HepG2 (cell line): ENCODE measurements around the gene INTS4. TPM values are rescaled to one million over a fixed set of nuclear protein-coding genes. Genes with fewer than 3 reads are reported as not detected.

Source experiments
- ATAC-seq: fragments of 200-7000 bp; cut with Tn5 transposase; 3 replicates; pipeline ENCODE4 v1.9.1; 2020; ENCODE audit warnings: mild to moderate bottlenecking, moderate library complexity
- BruUV-seq: library from RNA; stranded (reverse); fragments of 400-500 nt; replicated peaks from 2 replicates; lab custom pipeline; 2021; lab: Mats Ljungman, UMichigan
- CTCF ChIA-PET: fragments of 300-600 bp; formaldehyde crosslinking; extraction: SDS; loops from one replicate; lab custom pipeline; 2021; ENCODE audit warnings: low total read pairs, inconsistent platforms, low intra/inter-chr PET ratio; lab: Yijun Ruan, JAX
- POLR2A ChIA-PET: fragments of 350-600 bp; sonication (Branson Sonifier 250); formaldehyde crosslinking; loops from one replicate; lab custom pipeline; 2020; ENCODE audit warnings: antibody characterized with exemption, inconsistent platforms; lab: Yijun Ruan, JAX
- DNase-seq: peaks from one replicate; pipeline ENCODE4 v3.0.0-alpha.2; 2015; ENCODE audit warnings: low spot score
- FAIRE-seq: peaks from 3 replicates; lab custom pipeline; 2011; peaks lifted over from hg19 to GRCh38; lab: Jason Lieb, UNC
- H2AFZ ChIP-seq: one replicate; pipeline ENCODE4 v1.6.1; 2011; ENCODE audit warnings: low read length, inconsistent platforms
- H3K27ac ChIP-seq: fragments of 300-600 bp; 3 replicates; pipeline ENCODE4 v1.8.0; 2011; ENCODE audit warnings: mixed run types, mild to moderate bottlenecking, mixed read lengths, low read length, inconsistent platforms; ENCODE audit not compliant: insufficient read depth; ENCODE audit errors: extremely low read length
- H3K27me3 ChIP-seq, 2 experiments: fragments of 200-600 bp in 1 of 2; 2 replicates in 1 of 2; 3 replicates in 1 of 2; pipeline versions ENCODE4 v1.6.0 to v1.8.0; 2011; ENCODE audit warnings: low read length in 2 of 2, mild to moderate bottlenecking in 2 of 2, moderate library complexity in 2 of 2, inconsistent platforms in 1 of 2; ENCODE audit not compliant: insufficient read depth in 2 of 2, control insufficient read depth in 1 of 2
- H3K36me3 ChIP-seq, 2 experiments: fragments of 200-600 bp in 1 of 2; replicated peaks in 1 of 2; 2 replicates in 1 of 2; 3 replicates in 1 of 2; pipeline versions ENCODE4 v1.5.1 to v1.8.0; 2011; ENCODE audit warnings: low read length in 2 of 2, inconsistent platforms in 1 of 2; ENCODE audit not compliant: insufficient read depth in 2 of 2, control insufficient read depth in 1 of 2
- H3K4me1 ChIP-seq: 2 replicates; pipeline ENCODE4 v1.5.1; 2012; ENCODE audit warnings: low read length, inconsistent platforms; ENCODE audit not compliant: insufficient read depth
- H3K4me2 ChIP-seq: 2 replicates; pipeline ENCODE4 v1.6.0; 2011; ENCODE audit warnings: low read depth, low read length, inconsistent platforms
- H3K4me3 ChIP-seq, 3 experiments: fragments of 200-600 bp in 1 of 3; sonication (generic), shearing (Covaris generic) in 1 of 3; replicated peaks in 1 of 3; 2 replicates each; pipeline ENCODE4 v1.5.1; 2011 to 2016; ENCODE audit warnings: low read length in 3 of 3, inconsistent platforms in 2 of 3, low read depth in 2 of 3, mild to moderate bottlenecking in 2 of 3, control low read depth in 1 of 3, mixed read lengths in 1 of 3; ENCODE audit not compliant: insufficient read depth in 1 of 3
- H3K79me2 ChIP-seq: one replicate; pipeline ENCODE4 v1.6.1; 2011; ENCODE audit warnings: low read length, inconsistent platforms; ENCODE audit not compliant: insufficient read depth
- H3K9ac ChIP-seq: 2 replicates; pipeline ENCODE4 v1.6.0; 2011; ENCODE audit warnings: mild to moderate bottlenecking, low read depth, low read length, inconsistent platforms; ENCODE audit not compliant: insufficient read depth
- H3K9me3 ChIP-seq: 2 replicates; pipeline ENCODE4 v1.5.1; 2012; ENCODE audit warnings: mild to moderate bottlenecking, low read length
- H4K20me1 ChIP-seq: 2 replicates; pipeline ENCODE4 v1.6.0; 2011; ENCODE audit warnings: inconsistent platforms, mild to moderate bottlenecking, low read length, moderate library complexity; ENCODE audit not compliant: insufficient read depth
- AKAP8 ChIP-seq: sonication (generic); formaldehyde crosslinking; IDR thresholded peaks from 2 replicates; pipeline ENCODE4 v1.5.1; 2020; ENCODE audit warnings: mild to moderate bottlenecking, missing genetic modification reagents
- BORCS8-MEF2B ChIP-seq: sonication (generic); formaldehyde crosslinking; IDR thresholded peaks from 2 replicates; pipeline ENCODE4 v1.8.0; 2022; ENCODE audit warnings: mild to moderate bottlenecking, missing genetic modification reagents
- CBX2 ChIP-seq, 2 experiments: fragments of 200-600 bp in 1 of 2; sonication (generic); formaldehyde crosslinking in 1 of 2; IDR thresholded peaks; 2 replicates each; pipeline versions ENCODE4 v1.7.0 to v1.8.1; 2018 to 2022; ENCODE audit warnings: low read depth in 2 of 2, low read length in 1 of 2, mild to moderate bottlenecking in 1 of 2, missing genetic modification reagents in 1 of 2
- MAF1 ChIP-seq: sonication (generic); formaldehyde crosslinking; IDR thresholded peaks from 2 replicates; pipeline ENCODE4 v1.5.0; 2020; ENCODE audit warnings: missing genetic modification reagents, borderline replicate concordance
- MXI1 ChIP-seq: IDR thresholded peaks from 3 replicates; pipeline ENCODE4 v1.6.1; 2012; ENCODE audit warnings: low read depth, low read length, inconsistent platforms, borderline replicate concordance
- PRDM15 ChIP-seq: sonication (generic); formaldehyde crosslinking; IDR thresholded peaks from 2 replicates; pipeline ENCODE4 v1.4.0; 2020; ENCODE audit warnings: missing genetic modification reagents
- WGBS: methylation state at CpG from one replicate; pipeline ENCODE4 v1.1.6; 2017; ENCODE audit warnings: low lambda C conversion rate; 5-methylcytosine and 5-hydroxymethylcytosine counted together
- in situ Hi-C: cut with HindIII; loops from 2 replicates; pipeline ENCODE4 v1.10.0; 2017; ENCODE audit warnings: low pct_unique_long_range_greater_than_20kb; ENCODE audit not compliant: extremely low pct_ligation_motif_present
- intact Hi-C: fragments of 100-400 bp; cut with micrococcal nuclease; formaldehyde crosslinking; loops from one replicate; pipeline ENCODE4 v1.10.0; 2022; ENCODE audit not compliant: unreplicated experiment
- polyA plus RNA-seq, 8 experiments: library from polyadenylated mRNA; depleted of rRNA in 3 of 8; stranded (reverse) in 7 of 8; unstranded in 1 of 8; fragments of >200 nt; fragmentation: Illumina TruSeq in 4 of 8; extraction: Trizol in 4 of 8; gene quantifications; 2 replicates each; pipeline versions ENCODE4 v1.2.1 to v1.2.3, GENCODE V29; 2011 to 2016; ENCODE audit warnings: low read depth in 4 of 8, missing spikeins in 1 of 8, mixed read lengths in 1 of 8; ENCODE audit not compliant: insufficient read depth in 1 of 8
- total RNA-seq, 5 experiments: library from RNA; depleted of rRNA; stranded (reverse); fragments of >200 nt; fragmentation: Illumina TruSeq; extraction: Trizol; gene quantifications; 2 replicates each; pipeline ENCODE4 v1.2.3, GENCODE V29; 2016; ENCODE audit warnings: low read depth in 1 of 5
- TF ChIP-seq, protein P1 (sequence below): sonication (generic); formaldehyde crosslinking; IDR thresholded peaks from 2 replicates; pipeline ENCODE4 v1.4.0; 2020; ENCODE audit warnings: missing genetic modification reagents, borderline replicate concordance

The INTS4 gene
- total and polyA plus RNA-seq, 2 of the 13 experiments (the other 11 are each of a cell fraction or from before 2014, with no cell fraction given) = 37.3 to 44.8 TPM

DNA sequence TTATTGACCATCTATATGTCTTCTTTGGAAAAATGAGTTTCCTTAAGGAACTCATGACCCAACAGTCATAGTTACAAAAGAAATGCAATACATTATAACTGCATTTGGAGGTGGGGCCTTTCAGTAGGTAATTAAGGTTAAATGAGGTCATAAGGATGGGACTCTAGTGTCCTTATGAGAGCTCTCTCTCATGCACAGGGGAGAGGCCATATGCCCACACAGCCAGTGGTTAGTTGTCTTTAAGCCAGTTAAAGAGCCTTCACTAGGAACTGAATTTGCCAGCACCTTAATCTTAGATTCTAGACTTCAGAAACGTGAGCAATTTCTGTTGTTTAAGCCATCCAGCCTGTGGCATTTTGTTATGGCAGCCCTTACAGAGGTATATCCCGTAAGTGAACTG is 27.3 kb downstream of the INTS4 start:
- no peaks in the 10 kb centered on the region for H3K27me3 ChIP-seq
- in situ Hi-C loops (no loop called here), intact Hi-C loops (no loop called here)
- H2AFZ ChIP-seq = no peak overlapping the region
- H3K4me1 ChIP-seq = no peaks in the 10 kb centered on the region
- H4K20me1 ChIP-seq = no peaks in the 10 kb centered on the region
- no peak overlapping the region for H3K4me3 ChIP-seq
- TF ChIP-seq MAF1 (CRISPR knock-in tag) = no peak
- no peak for TF ChIP-seq CBX2 (IDR thresholded peaks at IDR 0.05; ENCODE audit: low read depth, low read length)
- no peak for TF ChIP-seq CBX2 (CRISPR knock-in tag; IDR thresholded peaks at IDR 0.05; ENCODE audit: low read depth)
- TF ChIP-seq PRDM15 = no peak
- no peak for DNase-seq
- no peaks in the 10 kb centered on the region for H3K79me2 ChIP-seq
- no peak overlapping the region for H3K27ac ChIP-seq
- H3K36me3 ChIP-seq = peaks cover 0 to 11% of the 10 kb centered on the region in 2 experiments; a peak in 2 of 5 replicates
- ChIA-PET CTCF (no interaction called here), POLR2A (no interaction called here)
- H3K9me3 ChIP-seq = no peaks in the 10 kb centered on the region
- no TSS peak for BruUV-seq
- 93% methylated on average over 2 of the region's 2 CpGs for WGBS
- H3K4me2 ChIP-seq = no peak overlapping the region
- no peak for FAIRE-seq
- no peak for ATAC-seq
- H3K9ac ChIP-seq = no peak overlapping the region

DNA sequence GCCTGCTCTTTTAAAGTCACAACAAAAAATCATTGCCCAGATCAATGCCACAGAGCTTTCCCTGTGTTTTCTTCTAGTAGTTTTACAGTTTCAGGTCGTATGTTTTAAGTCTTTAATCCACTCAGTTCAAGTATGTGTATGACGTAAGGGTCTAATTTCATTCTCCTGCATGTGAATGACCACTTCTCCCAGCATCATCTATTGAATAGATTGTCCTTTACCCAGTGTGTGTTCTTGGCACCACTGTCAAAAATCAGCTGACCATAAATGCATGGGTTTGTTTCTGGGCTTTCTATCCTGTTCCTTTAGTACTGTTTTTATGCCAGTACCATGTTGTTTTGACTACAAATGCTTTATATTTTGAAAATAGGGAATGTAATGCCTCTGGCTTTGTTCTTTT is 28.1 kb downstream of the INTS4 start:
- WGBS = 88% methylated on average over 2 of the region's 2 CpGs

More for the DNA sequence above, 28.1 kb downstream of the INTS4 start:
- Histone ChIP-seq H3K4me1 (no peaks in the 10 kb centered on the region), H3K79me2 (no peaks in the 10 kb centered on the region), H3K4me3 (no peak overlapping the region), H4K20me1 (no peaks in the 10 kb centered on the region), H2AFZ (no peak overlapping the region), H3K9ac (no peak overlapping the region), H3K4me2 (no peak overlapping the region), H3K27ac (no peak overlapping the region), H3K36me3 (peaks cover 0 to 14% of the 10 kb centered on the region in 2 experiments; a peak in 2 of 5 replicates), H3K27me3 (no peaks in the 10 kb centered on the region), H3K9me3 (no peaks in the 10 kb centered on the region)
- TF ChIP-seq AKAP8 (CRISPR knock-in tag) (no peak), BORCS8-MEF2B (CRISPR knock-in tag) (no peak), MXI1 (no peak)
- TF ChIP-seq, protein P1, sequence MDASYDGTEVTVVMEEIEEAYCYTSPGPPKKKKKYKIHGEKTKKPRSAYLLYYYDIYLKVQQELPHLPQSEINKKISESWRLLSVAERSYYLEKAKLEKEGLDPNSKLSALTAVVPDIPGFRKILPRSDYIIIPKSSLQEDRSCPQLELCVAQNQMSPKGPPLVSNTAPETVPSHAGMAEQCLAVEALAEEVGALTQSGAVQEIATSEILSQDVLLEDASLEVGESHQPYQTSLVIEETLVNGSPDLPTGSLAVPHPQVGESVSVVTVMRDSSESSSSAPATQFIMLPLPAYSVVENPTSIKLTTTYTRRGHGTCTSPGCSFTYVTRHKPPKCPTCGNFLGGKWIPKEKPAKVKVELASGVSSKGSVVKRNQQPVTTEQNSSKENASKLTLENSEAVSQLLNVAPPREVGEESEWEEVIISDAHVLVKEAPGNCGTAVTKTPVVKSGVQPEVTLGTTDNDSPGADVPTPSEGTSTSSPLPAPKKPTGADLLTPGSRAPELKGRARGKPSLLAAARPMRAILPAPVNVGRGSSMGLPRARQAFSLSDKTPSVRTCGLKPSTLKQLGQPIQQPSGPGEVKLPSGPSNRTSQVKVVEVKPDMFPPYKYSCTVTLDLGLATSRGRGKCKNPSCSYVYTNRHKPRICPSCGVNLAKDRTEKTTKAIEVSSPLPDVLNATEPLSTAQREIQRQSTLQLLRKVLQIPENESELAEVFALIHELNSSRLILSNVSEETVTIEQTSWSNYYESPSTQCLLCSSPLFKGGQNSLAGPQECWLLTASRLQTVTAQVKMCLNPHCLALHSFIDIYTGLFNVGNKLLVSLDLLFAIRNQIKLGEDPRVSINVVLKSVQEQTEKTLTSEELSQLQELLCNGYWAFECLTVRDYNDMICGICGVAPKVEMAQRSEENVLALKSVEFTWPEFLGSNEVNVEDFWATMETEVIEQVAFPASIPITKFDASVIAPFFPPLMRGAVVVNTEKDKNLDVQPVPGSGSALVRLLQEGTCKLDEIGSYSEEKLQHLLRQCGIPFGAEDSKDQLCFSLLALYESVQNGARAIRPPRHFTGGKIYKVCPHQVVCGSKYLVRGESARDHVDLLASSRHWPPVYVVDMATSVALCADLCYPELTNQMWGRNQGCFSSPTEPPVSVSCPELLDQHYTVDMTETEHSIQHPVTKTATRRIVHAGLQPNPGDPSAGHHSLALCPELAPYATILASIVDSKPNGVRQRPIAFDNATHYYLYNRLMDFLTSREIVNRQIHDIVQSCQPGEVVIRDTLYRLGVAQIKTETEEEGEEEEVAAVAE (CRISPR knock-in tag) = no peak
- ChIA-PET CTCF (no interaction called here), POLR2A (no interaction called here)
- DNase-seq (no peak), ATAC-seq (no peak), FAIRE-seq (no peak)
- in situ Hi-C loops = no loop called here
- intact Hi-C loops = no loop called here
- no TSS peak for BruUV-seq
